Measurements from ENCODE around the gene CAPN13. TPM values are rescaled to one million over a fixed set of nuclear protein-coding genes. Genes with fewer than 3 reads are reported as not detected.

CAPN13 gene
- polyA plus RNA-seq, 1 donor (not counting 4 experiments of a cell fraction or from before 2014, with no cell fraction given), result not detected

- Histone ChIP-seq H3K9me1 (ENCODE audit: control insufficient read depth, extremely low read depth, insufficient read depth, low read length) (no peaks in the 10 kb centered on the region), H3K27me3 (ENCODE audit: control insufficient read depth, extremely low read depth, insufficient read depth, low read length) (peaks cover 17% of the 10 kb centered on the region), H3K9me3 (ENCODE audit: control insufficient read depth, low read depth, low read length) (no peaks in the 10 kb centered on the region), H4K20me1 (ENCODE audit: control insufficient read depth, extremely low read depth, insufficient read depth, low read length) (no peaks in the 10 kb centered on the region), H3K4me2 (ENCODE audit: control insufficient read depth, extremely low read depth, insufficient read depth, low read depth, low read length) (no peak overlapping the region), H3K36me3 (ENCODE audit: control insufficient read depth in 2 of 2, extremely low read depth in 1 of 2, insufficient read depth in 2 of 2, low read length in 2 of 2) (no peaks in the 10 kb centered on the region), H3K27ac (ENCODE audit: control insufficient read depth, insufficient read depth, low read length) (no peak overlapping the region), H3K9ac (ENCODE audit: control insufficient read depth, extremely low read depth, insufficient read depth, low read length) (no peak overlapping the region), H3K4me1 (ENCODE audit: control insufficient read depth, extremely low read depth, insufficient read depth, low read length) (no peaks in the 10 kb centered on the region), H2AFZ (ENCODE audit: control insufficient read depth, low read length) (no peak overlapping the region), H3K79me2 (ENCODE audit: control insufficient read depth, insufficient read depth, low read length) (no peaks in the 10 kb centered on the region), H3K4me3 (ENCODE audit: control insufficient read depth in 2 of 3, extremely low read depth in 1 of 3, insufficient read depth in 2 of 3, low read depth in 1 of 3, low read length in 3 of 3) (no peak overlapping the region)
- dilution Hi-C loops (cut with MboI; ENCODE audit: extremely low pct_ligation_motif_present, low sequenced_read_pairs), result no loop called here
- FAIRE-seq (no peak), DNase-seq (ENCODE audit: low read depth, low spot score) (no peak)
- TF ChIP-seq EZH2 (IDR thresholded peaks at IDR 0.05; ENCODE audit: low read length) (no peak), CTCF (optimal IDR thresholded peaks at IDR 0.05 in 1 of 3, IDR thresholded peaks at IDR 0.05 in 1 of 3, conservative IDR thresholded peaks at IDR 0.05 in 1 of 3; ENCODE audit: extremely low read depth in 1 of 3, insufficient read depth in 2 of 3, low read length in 3 of 3) (no peak)
Measured at GRCh38 chr2:30786923-30787685, 20.1 kb downstream of the CAPN13 start.

GRCh38 chr2:30784682-30785081 lies 22.6 kb downstream of the CAPN13 start:
- no peaks in the 10 kb centered on the region for H3K36me3 ChIP-seq (ENCODE audit: control insufficient read depth in 2 of 2, extremely low read depth in 1 of 2, insufficient read depth in 2 of 2, low read length in 2 of 2)
- dilution Hi-C loops (cut with MboI; ENCODE audit: extremely low pct_ligation_motif_present, low sequenced_read_pairs), result no loop called here
- TF ChIP-seq EZH2 (IDR thresholded peaks at IDR 0.05; ENCODE audit: low read length) (no peak), CTCF (optimal IDR thresholded peaks at IDR 0.05 in 1 of 3, IDR thresholded peaks at IDR 0.05 in 1 of 3, conservative IDR thresholded peaks at IDR 0.05 in 1 of 3; ENCODE audit: extremely low read depth in 1 of 3, insufficient read depth in 2 of 3, low read length in 3 of 3) (no peak)

More at GRCh38 chr2:30784682-30785081, 22.6 kb downstream of the CAPN13 start:
- Histone ChIP-seq H3K4me3 (ENCODE audit: control insufficient read depth in 2 of 3, extremely low read depth in 1 of 3, insufficient read depth in 2 of 3, low read depth in 1 of 3, low read length in 3 of 3) (no peak overlapping the region), H3K79me2 (ENCODE audit: control insufficient read depth, insufficient read depth, low read length) (no peaks in the 10 kb centered on the region), H2AFZ (ENCODE audit: control insufficient read depth, low read length) (no peak overlapping the region), H3K27ac (ENCODE audit: control insufficient read depth, insufficient read depth, low read length) (no peak overlapping the region), H3K4me1 (ENCODE audit: control insufficient read depth, extremely low read depth, insufficient read depth, low read length) (no peaks in the 10 kb centered on the region), H4K20me1 (ENCODE audit: control insufficient read depth, extremely low read depth, insufficient read depth, low read length) (no peaks in the 10 kb centered on the region), H3K4me2 (ENCODE audit: control insufficient read depth, extremely low read depth, insufficient read depth, low read depth, low read length) (no peak overlapping the region), H3K9me1 (ENCODE audit: control insufficient read depth, extremely low read depth, insufficient read depth, low read length) (no peaks in the 10 kb centered on the region), H3K27me3 (ENCODE audit: control insufficient read depth, extremely low read depth, insufficient read depth, low read length) (peaks cover 15% of the 10 kb centered on the region), H3K9me3 (ENCODE audit: control insufficient read depth, low read depth, low read length) (no peaks in the 10 kb centered on the region), H3K9ac (ENCODE audit: control insufficient read depth, extremely low read depth, insufficient read depth, low read length) (no peak overlapping the region)
- FAIRE-seq, result no peak
- DNase-seq (ENCODE audit: low read depth, low spot score), result no peak

All from keratinocyte (primary cell).